Measurements from ENCODE around the gene APOBEC3B.
A peak's percentile ranks its signal among the peaks of the same experiment; 100 is the strongest.
"Not testable (repeated sequence)": the region's sequence is repeated elsewhere in the genome, so short reads cannot be mapped to it uniquely, and the experiment has no call there.

The APOBEC3B gene

DNA sequence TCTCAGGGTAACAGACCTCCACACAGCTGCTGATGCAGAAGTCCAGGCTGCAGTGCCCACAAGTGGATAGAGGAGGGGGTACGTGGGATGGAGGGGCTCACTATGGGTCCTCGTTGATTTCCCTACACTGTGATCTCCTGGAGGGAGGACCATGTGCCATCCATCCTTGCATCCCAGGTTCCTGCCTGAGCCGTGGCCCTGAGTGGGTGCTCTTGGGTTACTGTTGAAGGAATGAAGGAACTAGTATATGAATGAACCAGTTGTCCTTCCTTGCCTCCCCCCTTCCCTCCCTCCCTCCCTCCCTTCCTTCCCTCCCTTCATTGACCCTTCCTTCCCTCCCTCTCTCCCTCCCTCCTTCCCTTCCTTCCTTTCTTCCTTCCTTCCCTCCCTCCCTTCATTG is 15.4 kb downstream of the APOBEC3B start:
- no peak for DNase-seq

DNA sequence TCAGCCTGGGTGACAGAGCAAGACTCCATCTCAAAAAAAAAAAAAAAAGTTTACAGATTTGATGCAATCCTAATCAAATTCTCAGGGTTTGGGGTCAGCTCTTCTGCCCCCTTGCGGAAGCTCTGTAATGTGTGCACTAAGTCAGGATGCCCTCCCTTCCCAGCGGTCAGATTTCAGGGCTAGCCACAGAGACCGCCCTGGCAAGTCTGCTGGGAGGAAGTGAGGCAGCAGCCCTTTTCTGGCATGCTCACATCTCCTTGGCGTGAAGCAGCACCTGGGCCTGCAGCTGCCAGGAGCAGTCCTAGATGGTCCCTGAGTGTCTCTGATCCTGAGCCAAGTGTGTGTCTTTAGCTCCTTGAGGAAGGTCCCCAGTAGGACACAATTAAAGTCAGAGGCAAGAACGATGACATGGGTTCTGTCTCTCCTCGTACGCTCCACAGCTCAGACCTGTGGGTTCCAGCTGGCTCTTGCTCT is 21.1 kb downstream of the APOBEC3B start:
- peak; percentile 90 to 93 (median 91) for DNase-seq

DNA sequence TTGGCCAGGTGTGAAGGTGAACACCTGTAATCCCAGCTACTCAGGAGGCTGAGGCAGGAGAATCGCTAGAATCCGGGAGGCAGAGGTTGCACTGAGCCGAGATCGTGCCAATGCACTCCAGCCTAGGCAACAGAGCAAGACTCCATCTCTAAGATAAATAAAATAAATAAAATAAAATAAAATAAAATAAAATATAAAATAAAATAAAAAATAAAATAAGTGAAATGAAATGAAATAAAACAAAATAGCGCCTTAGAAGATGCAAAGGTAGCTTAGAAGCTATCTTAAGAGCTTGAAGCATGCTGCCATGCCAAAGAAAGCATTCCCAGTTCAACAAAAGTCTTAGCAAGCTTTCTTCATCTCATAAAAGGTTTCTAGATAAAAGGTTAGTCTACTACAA is 25.0 kb downstream of the APOBEC3B start:
- DNase-seq: no peak

DNA sequence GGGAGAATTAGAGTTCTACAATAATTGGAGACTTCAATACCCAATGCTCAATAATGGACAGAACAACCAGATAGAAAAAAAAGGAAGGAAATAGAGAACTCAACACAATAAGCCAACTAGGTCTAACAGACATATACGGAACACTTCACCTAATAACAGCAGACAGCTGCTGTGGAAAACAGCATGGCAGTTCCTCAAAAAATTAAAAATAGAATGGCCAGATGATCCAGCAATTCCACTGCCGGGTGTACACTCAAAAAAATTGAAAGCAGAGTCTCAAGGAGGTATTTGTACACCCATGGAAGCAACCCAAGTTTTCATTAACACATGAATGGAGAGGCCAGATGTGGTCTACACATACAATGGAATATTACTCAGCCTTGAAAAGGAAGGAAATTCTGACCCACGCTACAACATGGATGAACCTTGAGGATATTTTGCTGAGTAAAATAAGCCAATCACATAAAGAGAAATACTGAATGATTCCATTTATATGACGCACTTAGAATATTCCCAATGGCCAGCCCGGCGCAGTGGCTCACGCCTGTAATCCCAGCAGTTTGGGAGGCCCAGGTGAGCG is 26.2 kb downstream of the APOBEC3B start:
- DNase-seq: not testable (repeated sequence)

- DNase-seq: no peak
Observed at GRCh38 chr22:39010946-39011345, 28.8 kb downstream of the APOBEC3B start.

DNA sequence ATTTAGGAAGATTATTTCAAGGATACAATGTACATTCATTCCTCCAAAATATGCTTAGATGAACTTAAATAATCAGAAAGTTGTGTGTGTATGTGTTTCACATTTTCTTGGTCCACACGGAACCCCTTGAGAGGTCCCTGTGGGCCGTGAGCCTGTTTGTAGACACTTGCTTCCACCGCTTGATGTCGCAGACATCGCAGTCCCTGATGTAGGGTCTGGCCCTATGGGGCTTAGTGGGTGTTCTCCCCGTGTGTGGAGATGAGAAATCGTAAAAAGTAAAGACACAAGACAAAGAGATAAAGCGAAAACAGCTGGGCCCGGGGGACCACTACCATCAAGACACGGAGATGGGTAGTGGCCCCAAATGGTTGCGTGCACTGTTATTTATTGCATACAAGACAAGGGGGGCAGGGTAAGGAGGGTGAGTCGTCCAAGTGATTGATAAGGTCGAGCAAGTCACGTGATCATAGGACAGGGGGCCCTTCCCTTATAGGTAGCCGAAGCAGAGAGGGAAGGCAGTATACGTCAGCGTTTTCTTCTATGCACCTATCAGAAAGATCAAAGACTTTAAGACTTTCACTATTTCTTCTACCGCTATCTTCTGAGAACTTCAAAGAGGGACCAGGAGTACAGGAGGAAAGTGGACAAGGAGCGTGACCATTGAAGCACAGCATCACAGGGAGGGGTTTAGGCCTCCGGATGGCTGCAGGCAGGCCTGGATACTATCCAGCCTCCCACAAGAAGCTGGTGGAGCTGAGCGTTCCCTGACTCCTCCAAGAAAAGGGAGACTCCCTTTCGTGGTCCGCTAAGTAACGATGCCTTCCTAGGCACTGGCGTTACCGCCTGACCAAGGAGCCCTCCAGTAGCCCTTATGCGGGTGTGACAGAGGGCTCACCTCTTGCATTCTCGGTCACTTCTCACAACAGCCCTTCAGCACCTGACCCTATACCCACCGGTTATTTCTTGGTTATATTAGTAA is 30.7 kb downstream of the APOBEC3B start:
- DNase-seq: no peak

GRCh38 chr22:39013561-39013941 is 31.4 kb downstream of the APOBEC3B start:
- not testable (repeated sequence) for DNase-seq

DNA sequence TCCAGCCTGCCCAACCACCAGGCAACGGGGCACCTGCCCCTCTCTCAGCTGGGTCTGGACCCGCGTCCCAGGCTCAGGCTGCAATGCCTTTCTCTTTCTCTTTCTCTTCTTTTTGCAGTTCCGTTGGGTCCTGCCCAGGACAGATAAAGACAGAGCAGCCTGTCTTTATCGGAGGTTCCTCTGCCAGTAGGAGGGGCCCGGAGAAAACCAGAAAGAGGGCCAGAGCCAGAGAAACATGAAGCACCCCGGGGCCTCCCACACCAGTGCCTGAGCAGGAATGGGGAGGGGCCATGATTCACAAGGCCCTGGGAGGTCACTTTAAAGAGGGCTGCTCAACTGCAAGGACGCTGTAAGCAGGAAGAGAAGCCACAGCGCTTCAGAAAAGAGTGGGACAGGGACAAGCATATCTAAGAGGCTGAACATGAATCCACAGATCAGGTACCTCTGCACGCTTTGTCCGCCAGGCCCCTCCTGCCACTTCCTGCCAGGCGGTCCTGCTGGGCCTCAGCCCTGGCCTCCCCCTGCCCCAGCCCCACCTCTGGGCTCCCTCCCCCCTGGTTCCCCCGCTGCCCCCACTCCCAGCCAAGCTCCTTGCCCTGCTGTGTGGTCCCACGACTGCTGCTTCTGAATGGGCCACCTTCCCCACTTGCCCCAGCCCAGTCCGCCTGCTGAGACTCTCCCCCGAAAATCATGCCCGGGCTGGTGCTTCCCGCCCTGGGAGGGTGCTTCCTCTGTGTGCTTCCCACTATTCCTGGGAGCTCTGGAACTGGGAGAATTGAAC is 32.0 kb downstream of the APOBEC3B start, which contains the start of gene APOBEC3C:
Gene APOBEC3C (plus strand): TSS at position 316 of the 781 bp plus-strand sequence. CDS start 106 bp downstream, at position 422.
- DNase-seq: peak; percentile 87 to 91 (median 89)

DNA sequence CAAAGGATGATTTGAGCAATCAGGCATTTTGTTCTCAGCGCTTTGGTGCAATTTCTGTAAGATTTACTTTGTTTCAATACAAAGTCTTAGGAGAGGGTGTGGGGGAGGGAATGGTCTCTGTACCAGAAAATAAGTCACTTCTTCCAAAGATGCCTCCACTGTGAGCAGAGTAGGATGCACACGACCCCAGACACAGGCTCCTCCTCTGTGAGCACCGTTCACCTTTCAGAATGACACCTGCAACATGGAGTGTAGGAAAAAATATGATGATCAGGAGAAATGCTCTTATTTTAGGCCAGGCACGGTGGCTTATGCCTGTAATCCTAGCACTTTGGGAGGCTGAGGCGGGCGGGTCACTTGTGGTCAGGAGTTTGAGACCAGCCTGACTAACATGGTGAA is 32.6 kb downstream of the APOBEC3B start:
- DNase-seq: not testable (repeated sequence)

DNA sequence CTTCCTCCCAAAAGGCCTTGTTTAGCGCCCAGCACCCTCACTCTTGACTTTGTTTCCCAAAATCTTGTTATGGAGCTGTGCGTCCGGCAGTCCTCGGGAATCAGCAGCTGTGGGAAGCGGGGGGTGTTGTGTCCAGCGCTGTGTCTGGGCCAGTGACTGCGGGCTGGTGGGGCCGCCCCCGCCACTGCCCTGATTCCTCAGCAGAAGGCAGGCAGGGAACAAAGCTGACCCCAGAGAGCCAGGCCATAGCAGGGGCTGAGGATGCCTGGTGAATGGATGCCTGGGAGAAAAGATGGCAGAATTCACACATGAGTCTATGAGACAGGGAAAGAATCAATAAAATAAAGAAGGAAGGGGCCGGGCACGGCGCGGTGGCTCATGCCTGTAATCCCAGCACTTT is 34.4 kb downstream of the APOBEC3B start:
- no peak for DNase-seq

GRCh38 chr22:39017596-39018365 is 35.6 kb downstream of the APOBEC3B start:
- no peak for DNase-seq

GRCh38 chr22:39020021-39020651 is 38.0 kb downstream of the APOBEC3B start:
- DNase-seq: not testable (repeated sequence)

- no peak for DNase-seq
Observed at GRCh38 chr22:39021552-39022250, 39.6 kb downstream of the APOBEC3B start.

DNA sequence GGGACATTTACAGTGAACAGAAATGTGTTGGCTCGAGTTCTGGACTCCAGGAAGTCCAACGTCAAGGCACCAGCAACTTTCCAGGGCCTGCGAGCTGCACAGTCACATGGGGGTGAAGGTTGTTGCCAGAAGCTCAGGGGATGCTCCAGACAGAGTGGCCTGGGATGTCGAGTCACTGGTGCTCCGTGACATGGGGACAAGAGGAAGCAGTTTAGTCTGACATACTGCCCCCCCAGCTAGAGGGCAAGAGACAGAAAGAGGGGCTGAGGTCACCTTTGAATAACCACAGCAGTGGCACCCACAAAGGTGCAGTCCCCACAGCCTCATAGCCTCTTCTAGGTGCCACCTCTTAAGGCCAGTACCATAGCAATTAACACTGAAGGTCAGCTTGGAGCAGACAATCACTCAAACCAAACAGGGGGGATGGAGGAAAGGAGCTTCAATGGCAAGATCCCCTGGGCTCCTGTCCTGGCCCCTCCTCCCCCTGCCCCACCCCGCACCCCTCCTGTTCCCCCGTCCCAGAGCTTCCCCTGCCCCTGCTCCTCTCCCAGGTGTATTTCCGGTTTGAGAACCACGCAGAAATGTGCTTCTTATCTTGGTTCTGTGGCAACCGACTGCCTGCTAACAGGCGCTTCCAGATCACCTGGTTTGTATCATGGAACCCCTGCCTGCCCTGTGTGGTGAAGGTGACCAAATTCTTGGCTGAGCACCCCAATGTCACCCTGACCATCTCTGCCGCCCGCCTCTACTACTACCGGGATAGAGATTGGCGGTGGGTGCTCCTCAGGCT is 42.6 kb downstream of the APOBEC3B start:
- no peak for DNase-seq

GRCh38 chr22:39026509-39027150 is 44.5 kb downstream of the APOBEC3B start:
- no peak for DNase-seq

DNA sequence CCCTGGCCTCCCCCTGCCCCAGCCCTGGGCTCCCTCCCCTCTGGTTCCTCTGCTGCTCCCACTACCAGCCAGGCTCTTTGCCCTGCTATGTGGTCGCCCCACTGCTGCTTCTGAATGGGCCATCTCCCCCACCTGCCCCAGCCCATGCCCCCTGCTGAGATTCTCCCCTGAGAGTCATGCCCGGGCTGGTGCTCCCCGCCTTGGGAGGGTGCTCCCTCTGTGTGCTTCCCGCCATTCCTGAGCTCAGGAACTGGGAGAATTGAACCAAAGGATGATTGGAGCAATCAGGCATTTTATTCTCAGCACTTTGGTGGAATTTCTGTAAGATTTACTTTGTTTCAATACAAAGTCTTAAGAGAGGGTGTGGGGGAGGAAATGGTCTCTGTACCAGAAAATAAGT is 45.6 kb downstream of the APOBEC3B start:
- no peak for DNase-seq

GRCh38 chr22:39028281-39028680 is 46.1 kb downstream of the APOBEC3B start:
- no peak for DNase-seq

DNA sequence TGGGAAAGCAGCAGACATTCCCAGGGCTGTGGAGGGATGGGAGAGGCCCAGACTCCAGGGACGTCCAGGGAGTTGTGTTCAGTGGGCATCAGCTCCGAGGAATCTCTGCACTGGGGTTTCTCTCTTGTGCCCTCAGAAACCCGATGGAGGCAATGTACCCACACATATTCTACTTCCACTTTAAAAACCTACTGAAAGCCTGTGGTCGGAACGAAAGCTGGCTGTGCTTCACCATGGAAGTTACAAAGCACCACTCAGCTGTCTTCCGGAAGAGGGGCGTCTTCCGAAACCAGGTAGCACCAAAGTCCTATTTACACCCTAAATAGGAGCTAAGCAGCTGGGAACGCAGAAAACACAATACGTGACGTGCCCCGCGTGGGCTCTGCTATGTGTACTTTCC is 47.1 kb downstream of the APOBEC3B start:
- no peak for DNase-seq

- no peak for DNase-seq
Observed at GRCh38 chr22:39030705-39031104, 48.6 kb downstream of the APOBEC3B start.
